Activated gamma-delta T cell (primary cell): ENCODE measurements around the gene CNTNAP1.
"Not testable (repeated sequence)": the region's sequence is repeated elsewhere in the genome, so short reads cannot be mapped to it uniquely, and the experiment has no call there.

Experiments
- DNase-seq: peaks from one replicate; lab custom pipeline; 2025; lab: John Stamatoyannopoulos, UW

CNTNAP1 gene

DNA sequence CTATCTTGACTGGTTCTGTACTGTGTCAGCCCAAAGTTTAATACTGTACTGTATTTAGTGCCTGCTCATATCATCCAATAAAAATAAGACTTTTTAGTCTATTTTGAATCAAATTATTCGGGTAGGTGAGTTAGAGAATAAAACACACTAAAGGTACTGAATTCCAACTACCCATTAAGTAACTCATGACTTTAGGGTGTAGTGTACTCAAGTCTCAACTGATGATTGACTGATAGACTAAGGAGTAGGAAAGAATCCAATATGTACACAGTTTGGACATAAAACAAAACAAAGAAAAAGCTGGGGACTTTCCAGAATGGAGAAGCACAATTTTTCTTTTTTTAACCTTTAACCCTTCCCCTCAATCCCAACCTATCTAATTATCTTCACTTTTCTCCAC is 58.4 kb downstream of the CNTNAP1 start:
- no peak for DNase-seq

DNA sequence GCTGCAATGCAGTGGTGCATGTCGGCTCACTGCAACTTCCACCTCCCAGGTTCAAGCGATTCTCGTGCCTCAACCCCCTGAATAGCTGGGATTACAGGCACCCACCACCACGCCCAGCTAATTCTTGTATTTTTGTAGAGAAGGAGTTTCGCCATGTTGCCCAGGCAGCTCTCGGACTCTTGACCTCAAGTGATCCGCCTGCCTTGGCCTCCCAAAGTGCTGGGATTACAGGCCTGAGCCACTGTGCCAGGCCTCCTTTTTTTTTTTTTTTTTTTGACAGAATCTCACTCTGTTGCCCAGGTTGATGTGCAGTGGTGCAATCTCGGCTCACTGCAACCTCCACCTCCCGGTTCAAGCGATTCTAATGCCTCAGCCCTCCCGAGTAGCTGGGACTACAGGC is 60.6 kb downstream of the CNTNAP1 start:
- not testable (repeated sequence) for DNase-seq

DNA sequence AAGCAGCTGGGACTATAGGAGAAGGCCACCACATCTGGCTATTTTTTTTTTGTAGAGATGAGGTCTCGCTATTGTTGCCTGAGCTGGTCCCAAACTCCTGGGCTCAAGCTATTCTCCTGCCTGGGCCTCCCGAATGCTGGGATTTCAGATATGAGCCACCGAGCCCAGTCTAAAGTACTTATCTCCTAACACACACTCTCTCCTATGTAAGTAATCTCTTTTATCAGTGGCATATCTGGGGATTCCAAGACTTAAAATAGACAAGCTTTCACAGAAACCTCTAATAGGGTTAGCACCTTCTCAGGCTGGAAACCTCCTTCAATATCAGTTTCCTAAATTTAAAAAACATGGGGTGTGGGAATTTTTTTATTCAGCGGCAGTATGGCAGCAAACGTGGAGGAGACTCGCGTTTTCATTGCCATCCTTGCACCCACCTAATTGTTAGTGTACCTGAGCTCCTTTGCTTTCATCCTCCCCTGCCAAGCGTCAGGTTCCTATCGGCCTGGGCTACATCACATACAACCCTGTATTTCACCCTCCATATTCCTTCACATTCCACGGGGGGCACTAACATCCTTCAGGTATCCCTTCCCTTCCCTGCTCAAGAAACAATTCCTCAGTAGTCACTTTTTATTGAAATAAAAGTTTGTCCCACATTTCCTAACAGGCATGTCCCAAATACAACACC is 61.4 kb downstream of the CNTNAP1 start:
- DNase-seq, result no peak

DNA sequence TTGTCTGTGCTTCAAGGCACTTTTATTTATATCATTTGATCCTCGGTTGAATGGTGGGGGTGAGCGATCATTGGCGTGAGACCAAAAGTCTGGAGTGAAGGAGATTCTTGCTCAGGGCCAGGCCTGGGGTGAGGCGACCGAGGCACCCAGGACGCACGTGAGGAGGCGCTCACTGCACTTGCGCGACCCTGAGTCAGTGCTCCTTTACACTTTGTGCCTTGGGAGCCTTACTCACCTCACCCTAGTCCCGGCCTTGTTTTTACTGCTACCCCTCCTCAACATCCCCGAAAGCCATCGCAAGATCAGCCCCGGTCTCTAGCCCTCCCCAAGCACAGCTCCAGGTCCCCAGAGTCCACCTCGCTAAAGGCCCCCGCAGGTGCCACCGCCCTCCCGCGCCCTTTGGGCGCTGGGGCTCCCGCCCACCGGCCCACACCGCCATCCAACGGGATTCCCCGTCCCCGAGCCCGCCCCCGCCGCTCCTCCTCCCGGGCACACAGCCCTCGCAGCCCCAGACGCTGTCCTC is 62.0 kb downstream of the CNTNAP1 start:
- DNase-seq, result peak; percentile 68

DNA sequence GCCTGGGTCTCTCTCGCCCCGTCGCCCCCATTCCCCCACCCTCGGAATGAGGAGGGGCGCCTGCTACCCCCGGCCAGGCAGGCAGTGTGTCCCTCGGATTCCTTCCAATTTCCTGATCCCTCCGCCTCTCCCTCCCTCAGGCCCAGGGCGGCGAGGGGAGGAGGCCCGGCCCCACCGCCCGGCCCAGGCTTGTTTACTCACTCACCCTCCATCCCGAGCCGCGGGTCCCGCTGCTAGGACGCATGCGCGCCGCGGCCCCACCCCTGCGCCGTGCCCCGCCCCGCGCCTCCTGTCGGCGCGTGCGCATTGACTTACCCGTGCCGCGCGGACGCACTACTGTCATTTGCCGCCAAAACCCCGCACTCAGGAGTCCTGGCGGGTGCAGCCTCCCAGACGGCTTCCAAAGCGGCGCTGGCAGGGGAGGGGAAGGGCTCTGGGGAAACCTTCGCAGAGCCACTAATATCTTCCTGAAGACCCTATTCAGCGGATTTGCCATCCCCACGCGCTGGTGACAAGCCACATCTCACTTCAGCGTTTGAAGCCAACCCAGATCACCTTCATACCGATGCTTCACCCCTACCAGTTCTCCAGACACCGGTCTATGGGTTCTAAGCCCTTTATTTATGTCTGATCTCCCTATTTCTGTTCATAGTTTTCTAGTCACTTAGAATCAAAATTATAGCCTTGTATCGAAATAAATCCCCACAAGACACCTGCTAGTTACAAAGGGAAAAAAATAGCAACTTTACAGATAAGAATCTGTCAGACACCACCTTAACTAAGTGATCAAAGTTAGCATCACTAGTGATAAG is 62.7 kb downstream of the CNTNAP1 start, which contains the start of gene EZH1:
TSS of gene EZH1 (minus strand) at position 235 of the 812 bp plus-strand sequence. CDS start 16,099 bp downstream, outside the sequence.
- DNase-seq, result peak; percentile 86

DNA sequence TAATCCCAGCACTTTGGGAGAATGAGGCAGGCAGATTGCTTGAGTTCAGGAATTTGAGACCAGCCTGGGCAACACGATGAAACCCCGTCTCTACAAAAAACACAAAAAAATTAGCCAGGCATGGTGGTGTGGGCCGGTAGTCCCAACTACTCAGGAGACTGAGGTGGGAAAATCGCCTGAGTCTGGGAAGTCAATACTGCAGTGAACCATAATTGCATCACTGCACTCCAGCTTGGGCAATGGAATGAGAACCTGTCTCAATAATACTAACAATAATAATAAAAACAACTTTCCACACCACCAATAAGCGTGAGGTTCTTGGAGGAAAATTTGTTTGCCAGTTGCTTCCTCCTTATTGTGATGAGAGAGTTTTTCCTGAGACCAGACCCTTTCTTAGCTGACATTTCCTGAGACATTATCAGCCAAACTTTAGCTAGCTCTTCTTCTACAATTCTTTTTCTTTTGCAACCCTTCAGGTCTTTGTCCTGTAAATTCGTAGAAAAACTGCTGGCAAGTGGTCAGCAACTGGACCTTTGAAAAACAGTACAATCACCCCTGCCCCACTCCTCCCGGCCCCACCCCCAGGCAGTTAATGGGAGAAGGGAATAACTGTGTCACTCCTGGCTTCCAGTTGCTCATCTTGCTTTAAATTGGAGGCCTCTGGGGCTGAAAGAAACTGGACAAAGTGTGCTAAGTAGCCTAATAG is 66.0 kb downstream of the CNTNAP1 start:
- no peak for DNase-seq

DNA sequence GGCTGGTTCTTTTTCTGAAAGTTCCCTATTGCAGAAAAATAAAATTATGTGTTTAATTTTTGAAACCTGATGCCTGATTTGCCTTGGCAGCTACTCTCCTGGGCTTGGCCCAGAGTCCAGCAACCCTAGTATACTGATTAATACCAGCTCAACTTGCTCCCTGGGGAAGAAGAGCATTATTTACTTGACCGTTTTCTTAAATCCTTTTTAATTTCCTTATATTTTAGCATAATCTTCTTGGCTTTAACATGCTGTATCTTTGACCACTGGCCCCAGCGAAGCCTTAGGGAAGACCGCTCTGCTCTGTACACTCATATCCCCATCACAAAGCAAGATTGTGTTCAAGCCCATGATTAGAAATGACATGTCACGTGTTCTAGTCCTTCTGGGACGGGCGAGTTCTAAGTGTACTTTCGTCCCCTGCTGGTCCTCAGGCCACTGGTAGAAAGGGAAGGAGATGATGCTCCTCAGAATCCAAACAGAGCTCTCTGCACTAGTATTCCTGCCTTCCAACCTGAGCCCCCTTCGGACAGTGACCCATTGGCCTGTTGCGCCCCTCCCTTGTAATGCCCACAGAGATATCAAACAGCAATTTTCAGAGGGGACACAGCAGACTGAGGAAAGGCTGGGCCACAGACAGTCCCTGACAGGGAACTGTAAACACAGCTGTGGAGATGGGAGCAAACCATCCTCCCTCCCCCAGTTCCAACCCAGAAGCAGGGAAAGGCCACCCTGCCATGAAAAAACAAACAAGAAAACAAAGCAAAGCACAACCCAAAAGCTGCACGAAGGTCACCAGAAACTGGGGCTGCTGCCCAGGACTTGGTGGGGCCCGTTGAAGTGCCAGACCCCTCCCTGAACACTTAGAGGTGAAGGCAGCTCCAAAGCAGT is 66.8 kb downstream of the CNTNAP1 start:
- no peak for DNase-seq
